ENCODE measurements around the gene RFPL4A.

Gene RFPL4A

GRCh38 chr19:55777528-55777927, 18.6 kb downstream of the RFPL4A start:
- ChIA-PET POLR2A (ENCODE audit: low non-redundant PET) (no interaction called here), CTCF (no interaction called here)
- TF ChIP-seq CTCF (conservative IDR thresholded peaks at IDR 0.05; ENCODE audit: low read depth), result no peak
- no peak for DNase-seq (ENCODE audit: low spot score)
- H3K27ac ChIP-seq, result no peak overlapping the region

- no peak for TF ChIP-seq CTCF (conservative IDR thresholded peaks at IDR 0.05; ENCODE audit: low read depth)
- POLR2A ChIA-PET (ENCODE audit: low non-redundant PET), result no interaction called here
- CTCF ChIA-PET, result no interaction called here
Measured at GRCh38 chr19:55778331-55778730, 19.4 kb downstream of the RFPL4A start.

GRCh38 chr19:55781112-55781511, 22.2 kb downstream of the RFPL4A start:
- TF ChIP-seq CTCF (conservative IDR thresholded peaks at IDR 0.05; ENCODE audit: low read depth), result no peak
- H3K27ac ChIP-seq, result no peak overlapping the region
- ChIA-PET POLR2A (ENCODE audit: low non-redundant PET) (no interaction called here), CTCF (no interaction called here)
- no peak for DNase-seq (ENCODE audit: low spot score)

More at GRCh38 chr19:55778331-55778730, 19.4 kb downstream of the RFPL4A start:
- no peak overlapping the region for H3K27ac ChIP-seq
- DNase-seq (ENCODE audit: low spot score), result no peak

GRCh38 chr19:55795021-55795420, 36.1 kb downstream of the RFPL4A start:
- H3K27ac ChIP-seq, result no peak overlapping the region
- no peak for TF ChIP-seq CTCF (conservative IDR thresholded peaks at IDR 0.05; ENCODE audit: low read depth)
- DNase-seq (ENCODE audit: low spot score), result no peak
- ChIA-PET POLR2A (ENCODE audit: low non-redundant PET) (no interaction called here), CTCF (no interaction called here)

DNA sequence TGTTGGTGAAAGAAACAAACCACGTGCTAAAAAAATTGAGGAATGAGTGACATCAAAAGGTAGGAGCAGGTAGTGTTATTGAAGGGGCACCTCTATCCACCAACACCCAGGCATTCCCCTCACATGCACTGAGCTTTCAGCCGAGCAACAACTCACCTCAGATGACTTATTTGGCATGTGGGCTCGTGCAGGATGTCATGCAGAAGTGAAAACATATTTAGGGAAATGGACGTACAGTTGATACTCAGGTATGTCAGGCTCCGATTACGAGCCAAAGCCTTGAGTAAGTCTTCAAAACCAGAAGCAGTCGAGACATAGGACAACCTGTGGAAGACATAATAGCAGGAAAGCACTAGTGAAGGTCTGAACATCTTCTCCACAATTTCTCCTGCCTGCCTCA, 42.5 kb downstream of the RFPL4A start:
- no peak for TF ChIP-seq CTCF (conservative IDR thresholded peaks at IDR 0.05; ENCODE audit: low read depth)
- H3K27ac ChIP-seq, result no peak overlapping the region

DNA sequence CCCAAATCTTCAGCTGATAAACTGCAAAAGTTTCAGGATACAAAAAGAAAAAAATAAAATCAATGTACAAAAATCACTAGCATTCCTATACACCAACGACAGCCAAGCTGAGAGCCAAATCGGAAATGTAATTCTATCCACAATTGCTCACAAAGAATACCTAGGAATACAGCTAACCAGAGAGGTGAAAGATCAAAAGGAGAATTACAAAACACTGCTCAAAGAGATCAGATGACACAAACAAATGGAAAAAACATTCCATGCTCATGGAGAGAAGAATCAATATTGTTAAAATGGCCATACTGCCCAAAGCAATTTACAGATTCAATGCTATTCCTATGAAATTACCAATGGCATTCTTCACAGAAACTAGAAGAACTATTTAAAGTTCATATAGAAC, 43.4 kb downstream of the RFPL4A start:
- ChIA-PET CTCF (no interaction called here), POLR2A (ENCODE audit: low non-redundant PET) (no interaction called here)
- no peak for DNase-seq (ENCODE audit: low spot score)
- no peak overlapping the region for H3K27ac ChIP-seq
- TF ChIP-seq CTCF (conservative IDR thresholded peaks at IDR 0.05; ENCODE audit: low read depth), result no peak

More for the DNA sequence above, 42.5 kb downstream of the RFPL4A start:
- DNase-seq (ENCODE audit: low spot score), result no peak
- ChIA-PET POLR2A (ENCODE audit: low non-redundant PET) (no interaction called here), CTCF (no interaction called here)
